GM19468 (cell line): Measurements from ENCODE around the gene RASL12.
"Not testable (repeated sequence)": the region's sequence is repeated elsewhere in the genome, so short reads cannot be mapped to it uniquely, and the experiment has no call there.

ENCODE experiments used
- ATAC-seq: cut with Tn5 transposase; IDR thresholded peaks from one replicate; pipeline ENCODE4 v1.9.1; 2021; ENCODE audit warnings: mild to moderate bottlenecking, moderate library complexity, moderate number of reproducible peaks; ENCODE audit not compliant: unreplicated experiment; ENCODE audit errors: extremely low read depth

Gene RASL12

DNA sequence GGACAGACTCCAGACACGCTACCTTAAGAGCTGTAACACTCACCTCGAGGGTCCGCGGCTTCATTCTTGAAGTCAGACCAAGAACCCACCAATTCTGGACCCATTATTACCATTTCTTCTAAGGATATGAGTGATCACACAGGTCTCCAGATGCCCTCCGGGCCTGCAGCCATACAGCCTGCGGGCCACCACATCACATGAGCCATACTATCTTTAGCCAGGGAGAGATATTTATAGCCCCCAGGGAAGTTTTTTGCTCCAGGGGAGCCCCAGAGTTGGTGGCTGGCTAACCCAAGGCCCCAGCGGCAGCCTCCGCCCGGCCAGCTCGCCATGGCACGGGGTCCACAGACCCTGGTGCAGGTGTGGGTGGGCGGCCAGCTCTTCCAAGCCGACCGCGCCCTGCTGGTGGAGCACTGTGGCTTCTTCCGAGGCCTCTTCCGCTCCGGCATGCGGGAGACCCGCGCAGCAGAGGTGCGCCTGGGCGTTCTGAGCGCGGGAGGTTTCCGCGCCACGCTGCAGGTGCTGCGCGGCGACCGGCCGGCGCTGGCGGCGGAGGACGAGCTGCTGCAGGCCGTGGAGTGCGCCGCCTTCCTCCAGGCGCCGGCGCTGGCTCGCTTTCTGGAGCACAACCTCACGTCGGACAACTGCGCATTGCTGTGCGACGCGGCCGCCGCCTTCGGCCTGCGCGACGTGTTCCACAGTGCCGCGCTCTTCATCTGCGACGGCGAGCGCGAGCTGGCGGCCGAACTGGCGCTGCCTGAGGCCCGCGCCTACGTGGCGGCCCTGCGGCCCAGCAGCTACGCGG is 8.9 kb upstream of the RASL12 start, which contains the start of gene KBTBD13:
Gene KBTBD13, plus strand, starts transcription at position 261 of the 805 bp plus-strand sequence. Its CDS starts 70 bp downstream, at position 331.
- ATAC-seq, result no peak

DNA sequence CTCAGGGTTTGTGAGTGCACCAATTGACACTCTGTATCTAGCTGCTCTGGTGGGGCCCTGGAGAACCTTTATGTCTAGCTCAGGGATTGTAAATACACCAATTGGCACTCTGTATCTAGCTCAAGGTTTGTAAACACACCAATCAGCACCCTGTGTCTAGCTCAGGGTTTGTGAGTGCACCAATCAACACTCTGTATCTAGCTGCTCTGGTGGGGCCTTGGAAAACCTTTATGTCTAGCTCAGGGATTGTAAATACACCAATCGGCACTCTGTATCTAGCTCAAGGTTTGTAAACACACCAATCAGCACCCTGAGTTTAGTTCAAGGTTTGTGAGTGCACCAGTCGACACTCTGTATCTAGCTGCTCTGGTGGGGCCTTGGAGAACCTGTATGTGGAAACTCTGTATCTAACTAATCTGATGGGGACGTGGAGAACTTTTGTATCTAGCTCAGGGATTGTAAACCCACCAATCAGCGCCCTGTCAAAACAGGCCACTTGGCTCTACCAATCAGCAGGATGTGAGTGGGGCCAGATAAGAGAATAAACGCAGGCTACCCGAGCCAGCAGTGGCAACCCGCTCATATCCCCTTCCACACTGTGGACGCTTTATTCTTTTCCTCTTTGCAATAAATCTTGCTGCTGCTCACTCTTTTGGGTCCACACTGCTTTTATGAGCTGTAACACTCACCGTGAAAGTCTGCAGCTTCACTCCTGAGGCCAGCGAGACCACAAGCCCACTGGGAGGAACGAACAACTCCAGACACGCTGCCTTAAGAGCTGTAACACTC is 8.0 kb upstream of the RASL12 start:
- not testable (repeated sequence) for ATAC-seq

DNA sequence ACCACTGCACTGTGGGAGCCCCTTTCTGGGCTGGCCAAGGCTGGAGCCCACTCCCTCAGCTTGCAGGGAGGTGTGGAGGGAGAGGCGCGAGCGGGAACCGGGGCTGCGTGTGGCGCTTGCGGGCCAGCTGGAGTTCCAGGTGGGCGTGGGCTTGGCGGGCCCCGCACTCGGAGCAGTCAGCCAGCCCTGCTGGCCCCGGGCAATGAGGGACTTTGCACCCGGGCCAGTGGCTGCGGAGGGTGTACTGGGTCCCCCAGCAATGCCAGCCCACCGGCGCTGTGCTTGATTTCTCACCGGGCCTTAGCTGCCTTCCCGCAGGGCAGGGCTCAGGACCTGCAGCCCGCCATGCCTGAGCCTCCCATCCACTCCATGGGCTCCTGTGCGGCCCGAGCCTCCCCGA is 7.2 kb upstream of the RASL12 start:
- not testable (repeated sequence) for ATAC-seq

DNA sequence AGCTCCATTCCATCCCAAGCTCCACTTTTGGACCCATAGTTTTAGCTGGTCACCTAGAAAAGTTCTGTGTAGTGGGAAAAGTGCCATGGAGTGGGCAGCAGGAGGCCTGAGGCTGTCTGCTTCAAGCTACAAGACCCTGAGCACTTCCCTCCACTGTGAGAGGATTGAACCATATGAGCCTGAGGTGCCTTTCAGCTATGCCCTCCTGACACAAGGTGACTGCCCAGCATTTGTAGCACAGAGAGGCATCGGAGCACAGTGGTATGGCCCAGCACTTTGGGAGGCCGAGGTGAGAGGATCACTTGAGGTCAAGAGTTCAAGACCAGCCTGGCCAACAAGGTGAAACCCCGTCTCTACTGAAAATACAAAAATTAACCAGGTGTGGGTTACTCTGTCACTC is 4.8 kb upstream of the RASL12 start:
- ATAC-seq, result no peak

DNA sequence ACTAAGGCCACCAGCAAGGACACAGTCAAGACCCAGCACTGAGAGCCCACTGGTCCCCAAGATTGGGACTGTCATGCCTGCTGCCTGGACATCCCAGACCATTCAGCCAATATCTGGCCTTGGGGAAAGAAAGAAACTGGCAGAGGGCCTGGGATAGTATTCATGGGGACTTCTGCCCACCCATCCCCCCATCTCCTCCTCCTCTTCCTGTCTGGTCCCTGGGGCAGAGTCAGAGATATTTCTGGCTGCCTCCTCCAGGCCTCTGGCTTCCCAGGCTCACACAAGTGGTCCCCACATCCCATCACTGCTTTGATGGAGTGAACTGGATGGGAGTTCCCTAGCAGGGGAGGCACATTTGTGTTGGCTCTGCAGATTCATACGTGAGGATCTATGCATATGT is 4.2 kb upstream of the RASL12 start:
- no peak for ATAC-seq

DNA sequence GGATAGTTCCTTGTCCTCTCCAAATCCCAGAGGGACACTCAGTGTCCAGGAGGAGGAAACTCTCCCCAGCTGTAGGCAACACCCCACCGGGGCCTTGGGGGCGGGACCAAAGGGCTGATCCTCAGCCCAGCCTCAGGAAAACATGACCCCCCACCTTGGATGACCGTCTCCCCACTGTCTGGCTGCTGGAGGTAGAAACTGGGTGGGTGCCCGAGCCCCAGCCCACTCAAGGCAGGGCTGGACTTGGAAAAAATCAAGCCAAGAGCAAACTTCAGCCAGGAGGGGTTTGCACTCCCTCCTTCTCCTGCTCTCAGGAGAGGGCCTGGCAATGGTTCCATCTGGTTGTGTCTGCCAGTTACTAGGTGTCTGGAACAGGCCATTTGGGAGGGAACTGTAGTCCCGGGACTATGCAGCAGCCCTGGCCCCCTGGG is 3.6 kb upstream of the RASL12 start:
- no peak for ATAC-seq

DNA sequence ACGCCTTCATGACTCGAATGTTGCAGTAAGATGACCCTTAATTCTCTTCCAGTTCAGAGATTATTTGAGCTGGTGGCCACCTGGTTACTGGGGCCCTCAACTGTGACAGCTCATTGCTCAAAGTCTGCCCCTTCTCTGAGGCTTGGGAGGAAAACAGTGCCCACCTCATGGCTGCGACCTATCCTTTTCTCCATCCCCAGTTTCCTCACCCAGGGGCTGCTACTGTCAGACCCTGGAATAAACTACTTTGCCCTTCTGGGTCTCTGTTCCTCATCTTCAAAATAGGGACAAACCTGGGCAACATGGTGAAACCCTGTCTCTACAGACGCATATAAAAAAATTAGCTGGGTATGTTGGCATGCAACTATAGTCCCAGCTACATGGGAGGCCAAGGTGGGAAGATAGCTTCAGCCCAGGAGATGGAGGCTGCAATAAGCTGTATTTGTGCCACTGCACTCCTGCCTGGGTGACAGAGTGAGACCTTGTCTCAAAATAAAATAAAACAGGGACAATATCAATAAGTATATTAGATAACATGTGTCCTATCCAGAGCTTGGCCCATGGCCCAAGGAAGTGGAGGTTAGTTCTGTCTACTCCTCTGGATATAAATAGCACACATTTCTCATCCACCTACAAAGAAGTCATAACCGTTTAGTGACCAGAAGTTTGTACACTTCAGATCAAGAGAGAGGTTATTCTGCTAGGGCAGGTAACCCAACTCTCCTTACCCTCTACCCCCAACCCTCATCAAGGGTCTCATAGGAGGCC is 2.2 kb upstream of the RASL12 start:
- no peak for ATAC-seq

DNA sequence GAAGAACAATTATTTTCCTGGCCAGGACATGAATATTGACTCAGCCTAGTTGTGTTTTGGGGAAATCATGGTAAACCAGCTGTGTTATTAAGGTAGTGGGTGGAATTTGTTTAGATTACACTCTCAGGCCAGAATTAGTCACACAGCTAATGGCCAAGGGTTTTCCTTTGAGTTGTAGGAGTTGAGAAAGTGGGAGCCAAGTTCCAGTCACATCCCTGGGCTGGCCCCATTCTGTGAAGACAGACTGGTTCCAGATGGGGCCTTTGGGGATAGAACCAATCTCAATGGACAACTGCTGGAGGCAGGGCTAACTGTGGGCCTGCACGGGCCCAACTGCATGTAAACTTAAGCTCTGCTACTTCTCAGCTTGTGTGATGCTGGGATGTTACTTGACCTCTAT is 1.4 kb upstream of the RASL12 start:
- ATAC-seq, result no peak

DNA sequence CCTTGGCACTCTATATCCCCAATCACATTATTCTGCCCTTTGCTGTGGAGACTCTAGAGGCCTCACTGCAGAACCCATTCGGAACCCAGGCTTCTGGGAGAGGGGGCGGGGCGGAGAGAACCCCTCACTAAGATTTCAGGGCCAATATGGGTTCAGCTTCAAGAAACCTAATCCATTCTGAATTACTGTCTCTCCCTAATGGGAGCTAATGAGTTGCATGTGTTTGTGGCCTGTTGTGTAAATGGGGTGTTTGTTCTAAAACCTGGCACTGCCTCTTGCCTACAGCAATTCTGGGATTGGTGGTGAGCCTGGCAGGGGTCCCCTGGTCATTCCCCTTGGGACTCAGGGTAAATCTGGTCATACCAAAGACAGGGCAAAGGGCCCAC is 605 bp upstream of the RASL12 start:
- no peak for ATAC-seq

DNA sequence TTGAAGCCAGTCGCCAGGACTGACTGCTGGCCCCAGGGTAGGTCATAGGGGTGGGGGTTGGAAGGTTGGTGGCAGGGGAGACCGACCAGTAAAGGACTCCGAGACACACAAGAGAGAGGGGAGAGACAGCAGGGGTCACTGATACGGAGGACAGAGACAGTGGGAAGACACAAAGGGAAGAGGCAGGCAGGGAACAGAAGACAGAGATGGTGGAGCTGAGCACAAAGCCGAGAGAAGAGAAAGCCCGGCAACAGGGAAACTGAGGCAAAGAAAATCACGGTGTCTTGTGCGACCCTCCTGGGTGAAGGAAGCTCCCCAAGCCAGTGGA is 510 bp downstream of the RASL12 start:
- no peak for ATAC-seq

DNA sequence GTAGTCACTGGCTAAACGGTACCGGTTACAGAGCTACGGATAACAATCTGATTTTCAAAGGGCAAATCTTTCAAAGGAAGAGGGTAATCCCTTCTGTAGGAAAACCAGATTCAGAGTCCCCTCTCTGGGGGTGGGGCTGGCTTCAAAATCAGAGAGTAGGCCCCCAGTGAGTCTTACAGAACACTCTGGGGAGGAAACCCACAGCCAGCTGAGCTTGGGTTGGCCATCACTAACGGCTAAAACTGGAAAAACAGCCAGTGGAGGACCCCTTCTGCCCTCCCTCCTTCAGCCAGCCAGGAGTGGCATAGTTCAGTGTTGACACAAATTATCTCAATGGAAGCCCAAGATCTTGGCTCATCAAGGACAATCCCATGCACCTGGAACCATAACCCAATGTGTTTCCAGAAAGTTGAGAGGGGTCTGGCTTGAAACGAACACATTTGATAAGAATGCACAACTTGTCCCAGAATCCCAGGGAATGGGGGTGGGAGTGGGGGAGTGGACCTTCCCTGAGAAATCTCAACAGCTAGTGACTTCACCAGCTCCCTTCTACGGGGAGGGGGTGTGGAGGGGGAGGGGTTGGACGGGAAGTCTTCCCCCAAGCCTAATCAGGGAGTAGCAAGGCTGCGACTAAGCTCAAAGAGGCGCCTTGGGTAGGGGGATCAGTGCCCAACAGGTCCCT is 1.0 kb downstream of the RASL12 start:
- no peak for ATAC-seq

DNA sequence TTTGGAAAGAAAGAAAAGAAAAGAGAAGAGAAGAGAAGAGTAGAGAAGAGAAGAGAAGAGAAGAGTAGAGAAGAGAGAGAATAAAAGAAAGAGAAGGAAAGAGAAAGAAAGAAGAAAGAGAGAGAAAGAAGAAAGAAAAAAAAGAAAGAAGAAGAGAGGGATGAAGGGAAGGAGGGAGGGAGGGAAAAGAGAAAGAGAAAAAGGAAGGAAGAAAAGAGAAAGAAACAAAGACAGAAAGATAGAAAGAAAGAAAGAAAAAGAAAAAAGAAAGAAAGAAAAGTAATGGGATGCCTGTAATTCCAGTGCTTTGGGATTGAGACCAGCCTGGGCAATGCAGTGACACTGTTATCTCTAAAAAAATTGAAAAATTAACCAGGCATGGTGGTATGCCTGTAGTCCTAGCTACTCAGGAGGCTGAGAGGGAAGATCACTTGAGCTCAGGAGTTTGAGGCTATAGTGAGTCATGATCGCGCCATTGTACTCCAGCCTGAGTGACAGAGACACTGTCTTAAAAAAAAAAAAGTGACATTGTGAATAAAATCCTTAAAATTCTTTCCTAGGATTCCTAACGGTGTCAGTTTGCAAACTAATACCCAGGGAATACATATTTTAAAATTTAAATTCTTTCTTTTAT is 1.7 kb downstream of the RASL12 start:
- no peak for ATAC-seq

DNA sequence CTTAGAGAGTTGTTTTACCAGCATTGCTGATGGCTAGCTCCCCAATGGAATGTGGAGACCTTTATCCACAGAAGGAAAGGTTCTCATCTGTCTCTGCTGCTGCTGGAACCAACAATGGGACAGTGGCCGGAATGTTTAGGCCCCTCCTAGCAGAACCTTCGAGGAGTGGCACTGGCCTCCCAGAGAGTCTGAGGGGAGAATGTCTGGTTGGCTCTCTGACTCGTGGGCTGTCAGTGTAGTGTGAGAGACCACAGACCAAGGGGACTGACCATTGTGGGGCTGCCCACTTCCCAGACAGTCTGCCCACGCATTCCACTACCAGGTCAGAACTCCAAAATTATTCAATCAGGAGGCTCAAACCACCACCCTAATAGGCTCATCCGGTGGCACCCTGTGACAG is 5.1 kb downstream of the RASL12 start:
- ATAC-seq, result no peak

DNA sequence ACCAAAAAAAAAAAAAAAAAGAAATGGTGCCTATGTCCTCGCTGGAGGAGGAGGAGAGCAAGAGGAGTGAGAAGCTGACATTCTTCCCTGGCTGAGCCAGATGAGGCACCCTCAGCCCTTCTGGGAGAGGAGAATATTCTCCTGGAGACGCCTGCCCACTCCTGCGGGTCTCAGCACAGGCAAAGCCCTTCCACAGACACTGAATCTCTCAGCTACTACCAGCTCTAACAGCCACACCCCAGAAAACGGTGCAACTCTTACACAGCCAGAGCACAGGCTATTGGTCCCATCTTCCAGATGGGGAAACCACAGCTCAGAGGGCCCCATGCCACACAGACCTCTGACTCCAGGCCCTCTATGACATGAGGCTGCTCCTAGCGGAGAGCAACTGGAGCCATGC is 5.7 kb downstream of the RASL12 start:
- ATAC-seq, result no peak

DNA sequence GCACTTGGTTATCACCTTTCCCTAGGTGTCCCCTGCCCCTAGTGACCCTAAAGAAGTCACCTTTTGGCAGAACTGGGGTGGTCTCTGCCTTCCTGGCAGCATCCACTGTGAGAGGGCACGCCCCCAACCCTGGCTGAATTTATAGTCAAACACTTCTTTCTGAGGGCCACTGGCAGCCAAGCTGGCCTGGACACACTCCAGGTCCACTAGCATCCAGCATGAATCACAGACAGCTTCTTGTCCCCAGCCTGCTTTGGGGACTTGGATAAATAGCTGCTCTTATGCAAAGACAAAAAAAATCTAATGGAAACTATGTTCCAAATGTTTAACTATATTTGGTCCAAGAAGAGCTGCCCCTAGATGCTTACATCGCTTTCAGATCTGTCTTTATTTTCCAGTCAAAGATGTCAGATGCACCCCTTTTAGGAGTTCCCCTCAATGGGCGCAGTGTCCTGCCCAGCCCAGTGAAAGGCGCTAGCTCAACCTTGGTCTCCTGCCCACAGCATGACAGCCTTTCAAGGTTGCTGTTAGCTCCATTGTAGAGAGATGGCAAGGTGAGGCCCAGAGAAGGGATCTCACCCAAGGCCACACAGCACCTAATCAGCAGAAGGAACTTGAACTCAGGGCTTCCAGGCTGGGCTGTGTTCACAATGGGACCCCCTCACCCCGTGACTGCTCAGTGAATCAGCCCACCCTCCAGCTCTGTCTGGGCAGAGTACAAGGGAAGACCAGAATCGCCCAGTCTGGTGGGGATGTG is 7.0 kb downstream of the RASL12 start:
- no peak for ATAC-seq

DNA sequence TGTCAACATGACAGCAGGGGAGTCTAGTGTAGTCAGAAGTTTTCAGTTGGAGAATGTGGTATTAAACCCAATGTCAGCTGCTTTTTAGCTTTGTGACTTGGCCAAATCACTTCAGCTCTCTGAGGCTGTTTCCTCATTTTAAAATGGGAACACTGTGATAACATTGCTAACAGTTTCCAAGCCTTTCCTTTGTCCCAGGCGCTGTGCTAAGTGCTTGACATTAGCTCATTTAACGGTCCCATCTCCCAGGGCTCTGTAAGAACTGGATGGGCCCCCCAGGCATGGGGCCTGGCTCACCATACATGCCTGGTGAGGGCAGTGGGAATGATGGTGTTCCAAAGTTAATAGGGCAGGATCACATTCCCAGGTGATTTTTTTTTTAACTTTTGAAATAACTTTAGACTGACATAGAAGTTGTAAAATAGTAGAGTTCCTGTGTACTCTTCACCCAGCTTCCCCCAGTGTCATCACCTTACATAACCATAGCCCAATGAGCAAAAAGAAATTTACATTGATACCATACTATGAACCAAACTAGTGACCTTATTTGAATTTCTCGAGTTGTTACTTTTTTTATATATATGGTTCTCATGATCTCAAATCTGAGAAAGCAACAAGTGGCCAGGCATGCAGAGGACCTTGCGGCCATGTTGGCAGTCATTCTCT is 7.7 kb downstream of the RASL12 start:
- ATAC-seq, result no peak

DNA sequence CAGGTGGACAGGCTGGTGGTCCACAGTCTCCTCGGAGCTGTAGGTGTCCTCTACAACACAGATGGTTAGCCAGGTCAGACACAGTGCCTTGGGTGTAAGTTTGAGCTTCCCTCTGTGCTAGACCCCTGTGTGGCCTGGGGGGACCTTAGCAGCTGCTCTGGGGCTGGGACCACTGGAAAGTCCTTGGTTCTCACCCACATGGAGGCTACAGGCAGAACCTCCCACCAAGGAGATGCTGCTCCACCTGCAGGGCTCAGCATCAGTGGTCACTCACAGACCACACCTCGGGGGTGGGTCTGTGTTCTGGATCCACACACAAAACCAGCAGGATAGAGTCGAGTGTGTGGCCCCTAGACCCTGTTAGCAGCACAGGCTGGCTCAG is 8.4 kb downstream of the RASL12 start:
- ATAC-seq, result no peak
